Neuron (in vitro differentiated cells): ENCODE data around the gene DLGAP3.

Experiments used
- H2AFZ ChIP-seq: one replicate; pipeline ENCODE4 v1.6.1; 2013; ENCODE audit warnings: low read depth, mild to moderate bottlenecking, inconsistent platforms, low read length, moderate library complexity
- H3K27me3 ChIP-seq: one replicate; pipeline ENCODE4 v1.6.1; 2013; ENCODE audit warnings: low read length; ENCODE audit not compliant: insufficient read depth
- H3K36me3 ChIP-seq: one replicate; pipeline ENCODE4 v1.6.1; 2013; ENCODE audit warnings: low read length; ENCODE audit not compliant: insufficient read depth
- H3K4me1 ChIP-seq: one replicate; pipeline ENCODE4 v1.6.1; 2013; ENCODE audit warnings: low read length; ENCODE audit not compliant: insufficient read depth
- H3K4me3 ChIP-seq: 2 replicates; pipeline ENCODE4 v1.5.1; 2013; ENCODE audit warnings: mild to moderate bottlenecking, low read length, moderate library complexity
- H3K9me3 ChIP-seq: one replicate; pipeline ENCODE4 v1.6.1; 2013; ENCODE audit warnings: low read length

The DLGAP3 gene

DNA sequence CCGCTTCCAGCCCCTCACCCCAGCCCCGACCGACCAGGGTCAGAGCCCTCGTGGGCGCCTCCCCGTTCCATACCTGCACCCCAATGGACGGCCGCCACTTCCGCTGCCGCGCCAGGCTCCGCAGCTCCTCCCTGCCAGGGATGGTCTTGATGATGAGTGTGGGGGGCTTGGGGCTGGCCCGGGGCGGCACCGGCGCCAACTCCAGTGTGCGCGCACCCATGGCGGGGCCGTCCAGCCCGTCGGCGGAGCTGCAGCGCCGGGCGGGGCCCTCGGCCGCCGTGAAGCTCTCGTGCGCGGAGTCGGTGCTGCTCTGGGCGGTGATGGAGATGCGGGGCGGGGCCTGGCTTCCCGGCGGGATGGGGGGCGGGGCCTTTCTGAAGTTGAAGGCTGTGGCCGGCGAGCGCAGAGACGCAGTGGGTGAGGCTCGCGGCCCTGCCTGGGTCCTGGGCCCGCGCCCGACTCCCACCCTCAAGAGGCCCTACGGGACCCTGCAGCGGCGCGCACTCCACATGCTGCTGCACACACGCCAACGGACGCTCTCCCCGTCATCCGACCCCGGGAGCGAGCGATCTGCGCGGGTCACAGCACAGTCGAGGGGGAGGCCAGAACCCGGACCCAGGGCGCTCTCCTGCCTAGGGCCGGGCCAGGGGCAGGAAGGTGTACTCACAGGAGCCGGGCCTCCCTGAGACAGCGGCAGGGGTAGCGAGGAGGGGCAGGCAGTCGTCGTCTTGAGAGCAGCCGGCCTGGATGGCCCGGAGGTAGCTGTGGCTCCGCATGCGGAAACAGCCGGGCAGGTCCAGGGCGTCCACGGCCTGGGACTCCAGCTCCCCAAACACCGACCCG lies 43.8 kb downstream of the DLGAP3 start:
- Histone ChIP-seq H3K27me3 (no peaks in the 10 kb centered on the region), H3K4me1 (no peaks in the 10 kb centered on the region), H3K4me3 (peak overlapping the region; percentile 34)

DNA sequence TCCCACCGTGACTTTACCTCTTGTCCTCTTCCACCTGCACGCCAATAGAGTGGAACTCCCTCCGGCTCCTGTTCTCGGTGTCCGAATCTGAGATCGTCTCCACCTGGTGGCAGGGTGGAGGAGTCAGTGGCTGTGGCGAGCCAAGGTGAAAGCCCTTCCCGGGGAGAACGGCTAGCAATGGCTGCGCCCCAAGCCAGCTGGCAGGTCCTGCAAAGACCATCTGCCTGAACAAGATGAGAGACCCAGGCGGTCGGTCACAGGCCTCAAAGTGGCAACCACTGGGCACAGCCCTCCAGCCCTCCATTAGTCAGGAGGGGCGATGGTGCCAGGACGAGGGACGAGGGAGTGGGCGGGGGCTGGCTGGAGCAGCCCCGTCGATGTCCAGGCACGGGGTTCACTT lies 44.5 kb downstream of the DLGAP3 start:
- no peaks in the 10 kb centered on the region for H3K36me3 ChIP-seq
- no peaks in the 10 kb centered on the region for H3K9me3 ChIP-seq
- H2AFZ ChIP-seq = no peak overlapping the region
- H3K4me3 ChIP-seq = no peak overlapping the region
- H3K4me1 ChIP-seq = no peaks in the 10 kb centered on the region
- H3K27me3 ChIP-seq = no peaks in the 10 kb centered on the region

More for the DNA sequence above, 43.8 kb downstream of the DLGAP3 start:
- Histone ChIP-seq H3K36me3 (no peaks in the 10 kb centered on the region), H3K9me3 (no peaks in the 10 kb centered on the region), H2AFZ (no peak overlapping the region)

DNA sequence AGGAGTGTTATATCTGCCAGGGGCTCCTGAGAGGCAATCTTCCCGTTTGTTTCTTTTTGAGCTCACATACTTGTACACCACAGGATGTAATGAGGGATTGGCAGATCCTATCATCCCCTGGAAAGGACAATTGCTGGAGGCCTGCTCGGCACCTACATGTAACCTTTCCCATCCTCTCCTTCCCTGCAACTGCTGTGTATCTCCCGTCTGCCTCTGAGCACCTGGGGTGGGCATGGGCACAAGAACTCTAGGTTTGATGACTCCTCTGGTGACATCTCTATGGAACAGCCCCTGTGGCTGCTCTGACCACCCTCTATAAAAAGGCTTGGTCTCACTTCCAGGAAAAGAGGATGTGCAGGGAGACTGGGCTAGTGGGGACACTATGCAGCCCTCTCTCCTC lies 44.9 kb downstream of the DLGAP3 start:
- Histone ChIP-seq H2AFZ (no peak overlapping the region), H3K27me3 (no peaks in the 10 kb centered on the region), H3K36me3 (no peaks in the 10 kb centered on the region), H3K4me1 (no peaks in the 10 kb centered on the region), H3K4me3 (no peak overlapping the region), H3K9me3 (no peaks in the 10 kb centered on the region)

DNA sequence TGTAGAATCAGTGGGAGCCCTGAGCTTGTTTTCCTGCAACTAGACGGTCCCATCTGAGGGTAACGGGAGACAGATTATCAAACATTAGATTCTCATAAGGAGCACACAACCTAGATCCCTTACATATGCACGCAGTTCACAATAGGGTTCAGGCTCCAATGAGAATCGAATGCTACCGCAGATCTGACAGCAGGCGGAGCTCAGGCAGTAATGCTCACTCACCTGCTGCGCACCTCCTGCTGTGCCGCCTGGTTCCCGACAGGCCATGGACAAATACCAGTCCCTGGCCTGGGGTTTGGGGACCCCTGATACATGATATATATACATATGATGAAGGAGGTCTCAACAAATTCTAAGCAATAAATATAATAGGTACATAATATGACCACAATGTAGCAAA lies 50.2 kb downstream of the DLGAP3 start:
- H3K4me1 ChIP-seq = no peaks in the 10 kb centered on the region
- no peaks in the 10 kb centered on the region for H3K9me3 ChIP-seq
- no peaks in the 10 kb centered on the region for H3K27me3 ChIP-seq
- no peaks in the 10 kb centered on the region for H3K36me3 ChIP-seq
- no peak overlapping the region for H3K4me3 ChIP-seq
- no peak overlapping the region for H2AFZ ChIP-seq

DNA sequence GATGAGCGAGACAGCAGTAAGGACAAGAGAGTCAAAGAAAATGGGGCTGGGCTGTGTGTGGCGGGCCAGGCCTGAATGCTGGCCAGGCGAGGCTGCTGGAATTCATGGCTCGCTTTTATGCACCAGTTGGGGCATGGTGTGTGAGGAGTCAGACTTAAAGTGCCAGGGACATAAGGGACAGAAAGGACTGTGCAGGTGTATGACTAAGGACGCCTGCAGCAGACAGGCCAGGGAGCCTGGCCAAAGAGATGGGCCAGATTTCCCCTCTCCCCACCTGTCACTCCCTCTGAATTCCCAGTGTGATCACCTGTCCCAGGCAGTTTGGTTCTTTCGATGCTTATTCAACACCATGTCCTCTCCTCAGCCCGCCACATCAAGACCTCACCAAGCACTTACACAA lies 53.0 kb downstream of the DLGAP3 start:
- Histone ChIP-seq H3K4me1 (no peaks in the 10 kb centered on the region), H3K9me3 (no peaks in the 10 kb centered on the region), H3K27me3 (no peaks in the 10 kb centered on the region), H3K4me3 (no peak overlapping the region), H3K36me3 (no peaks in the 10 kb centered on the region), H2AFZ (no peak overlapping the region)

DNA sequence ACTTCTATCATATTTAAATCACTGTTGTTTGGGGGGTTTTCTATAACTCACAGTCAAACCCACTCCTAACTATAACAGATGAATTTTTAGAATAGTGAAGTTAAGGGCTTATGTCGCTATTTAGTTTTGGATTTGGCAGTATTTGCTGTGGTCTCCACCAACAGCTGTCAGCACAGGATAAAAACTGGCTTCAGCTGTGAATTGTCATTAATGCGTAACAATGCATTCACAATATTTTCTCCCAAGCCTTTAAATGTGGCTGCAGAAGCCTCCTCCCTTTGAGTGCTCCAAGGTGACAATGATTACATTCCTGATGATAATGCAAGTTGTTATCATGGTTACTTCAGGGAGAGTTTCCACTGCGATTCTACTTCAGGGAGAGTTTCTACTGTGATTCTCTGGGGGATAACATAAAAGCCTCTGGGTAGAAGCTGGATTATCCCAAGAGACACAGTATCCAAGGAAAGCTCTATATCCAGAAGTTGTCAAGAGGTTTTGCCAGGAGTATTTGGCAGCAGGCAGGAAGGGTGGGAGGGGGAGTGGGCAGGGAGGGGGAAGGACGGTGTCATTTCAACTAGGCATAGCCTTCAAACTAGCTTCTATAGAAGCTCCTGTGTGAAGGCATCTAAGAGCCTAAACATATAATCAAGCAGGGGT lies 55.0 kb downstream of the DLGAP3 start:
- H3K36me3 ChIP-seq = no peaks in the 10 kb centered on the region
- H2AFZ ChIP-seq = no peak overlapping the region
- no peaks in the 10 kb centered on the region for H3K27me3 ChIP-seq
- H3K4me1 ChIP-seq = peaks cover 9% of the 10 kb centered on the region
- H3K9me3 ChIP-seq = no peaks in the 10 kb centered on the region
- no peak overlapping the region for H3K4me3 ChIP-seq

DNA sequence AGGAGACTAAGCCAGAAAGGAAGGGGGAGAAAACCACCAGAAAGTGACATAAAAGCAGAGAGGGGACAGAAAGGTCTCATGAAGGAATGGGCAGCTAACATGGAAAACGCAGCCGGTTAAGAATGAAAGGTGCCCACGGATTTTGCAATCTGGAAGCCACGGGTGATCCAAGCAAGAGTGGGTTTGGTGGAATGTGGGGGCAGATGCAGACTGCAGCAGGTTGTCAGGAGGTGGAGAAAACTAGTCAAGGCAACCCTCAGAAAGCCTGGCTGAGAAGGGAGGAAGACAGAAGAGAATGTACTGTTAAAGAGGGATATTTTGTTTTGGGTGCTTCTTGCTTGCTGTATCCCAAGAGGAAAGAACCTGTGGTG lies 57.3 kb downstream of the DLGAP3 start:
- peaks cover 9% of the 10 kb centered on the region for H3K4me1 ChIP-seq
- H3K9me3 ChIP-seq = no peaks in the 10 kb centered on the region
- H3K4me3 ChIP-seq = no peak overlapping the region
- H3K36me3 ChIP-seq = no peaks in the 10 kb centered on the region
- no peak overlapping the region for H2AFZ ChIP-seq
- H3K27me3 ChIP-seq = no peaks in the 10 kb centered on the region

DNA sequence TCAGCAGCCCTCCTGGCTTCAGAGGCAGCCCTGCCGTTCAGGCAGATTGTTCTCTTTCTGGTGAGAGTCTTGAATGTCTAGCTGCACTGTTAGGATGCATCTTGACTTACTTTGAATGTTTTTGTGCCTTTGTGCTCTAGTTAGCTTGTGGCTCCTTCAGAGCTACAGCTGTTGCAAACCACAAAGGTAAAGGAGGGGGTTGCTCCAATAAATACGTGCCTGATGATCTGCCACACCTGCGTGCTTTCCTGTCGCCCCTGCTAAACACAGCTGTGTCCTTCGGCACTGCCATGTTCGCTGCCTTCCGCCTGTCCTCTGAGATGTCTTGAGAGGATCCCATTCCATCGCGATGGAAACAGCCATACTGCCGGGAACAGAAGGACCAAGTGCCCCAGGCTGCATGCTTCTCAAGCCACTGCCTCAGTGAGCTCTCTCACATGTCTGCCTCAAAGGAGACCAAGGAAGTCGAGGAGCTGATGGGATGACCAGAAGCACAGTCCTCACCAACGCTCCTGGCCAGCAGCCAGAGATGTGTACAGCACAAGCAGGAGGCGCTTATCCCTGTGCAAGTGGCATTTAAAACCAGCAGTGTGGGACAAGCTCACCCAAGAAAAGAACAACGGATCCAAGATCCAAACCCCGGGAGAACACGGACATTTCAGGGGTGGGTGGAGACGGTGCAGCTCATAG lies 57.9 kb downstream of the DLGAP3 start:
- H3K9me3 ChIP-seq = no peaks in the 10 kb centered on the region
- no peak overlapping the region for H3K4me3 ChIP-seq
- H3K27me3 ChIP-seq = no peaks in the 10 kb centered on the region
- no peak overlapping the region for H2AFZ ChIP-seq
- peaks cover 9% of the 10 kb centered on the region for H3K4me1 ChIP-seq
- no peaks in the 10 kb centered on the region for H3K36me3 ChIP-seq

DNA sequence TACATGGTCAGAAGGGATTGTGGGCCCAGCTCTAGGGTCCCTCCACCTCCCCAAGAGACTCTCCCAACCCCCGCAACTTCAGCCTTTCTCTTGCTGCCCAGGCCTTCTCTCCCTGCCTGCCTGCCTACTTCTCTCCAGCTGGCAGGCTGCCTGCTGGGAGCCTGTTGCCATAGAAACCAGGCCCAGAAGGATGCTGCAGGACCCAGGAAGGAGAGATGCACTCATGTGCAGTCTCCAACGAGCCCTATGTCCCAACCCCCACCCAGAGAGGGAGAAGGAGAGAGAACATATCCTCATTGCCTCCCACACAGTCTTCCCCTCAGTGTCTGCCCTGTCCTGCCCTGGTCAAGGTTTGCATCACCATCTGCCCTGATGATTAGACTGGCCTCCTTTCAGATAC lies 59.1 kb downstream of the DLGAP3 start:
- no peak overlapping the region for H3K4me3 ChIP-seq
- H3K9me3 ChIP-seq = no peaks in the 10 kb centered on the region
- peaks cover 9% of the 10 kb centered on the region for H3K4me1 ChIP-seq
- H3K27me3 ChIP-seq = no peaks in the 10 kb centered on the region
- H2AFZ ChIP-seq = no peak overlapping the region
- no peaks in the 10 kb centered on the region for H3K36me3 ChIP-seq

DNA sequence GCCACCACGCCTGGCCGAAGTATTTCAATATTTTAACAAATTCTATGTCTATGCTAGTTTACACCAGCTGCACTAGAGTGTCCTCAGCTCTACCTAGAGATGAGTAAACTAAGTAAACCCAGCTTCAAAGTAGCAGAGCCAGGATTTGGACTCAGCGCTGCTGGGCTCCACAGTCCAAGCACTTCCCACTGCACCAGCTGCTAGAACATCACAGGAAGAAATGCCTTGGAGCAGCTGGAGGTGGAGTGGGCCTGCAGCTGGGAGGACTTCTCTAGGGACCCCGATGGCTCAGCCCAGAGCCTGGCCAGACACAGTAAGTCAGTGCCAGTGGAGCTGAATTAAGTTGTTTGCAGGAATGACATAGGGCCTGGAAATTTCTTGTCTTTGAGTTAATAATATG lies 59.7 kb downstream of the DLGAP3 start:
- Histone ChIP-seq H3K27me3 (no peaks in the 10 kb centered on the region), H2AFZ (no peak overlapping the region), H3K36me3 (no peaks in the 10 kb centered on the region), H3K9me3 (no peaks in the 10 kb centered on the region), H3K4me1 (peaks cover 9% of the 10 kb centered on the region), H3K4me3 (no peak overlapping the region)

DNA sequence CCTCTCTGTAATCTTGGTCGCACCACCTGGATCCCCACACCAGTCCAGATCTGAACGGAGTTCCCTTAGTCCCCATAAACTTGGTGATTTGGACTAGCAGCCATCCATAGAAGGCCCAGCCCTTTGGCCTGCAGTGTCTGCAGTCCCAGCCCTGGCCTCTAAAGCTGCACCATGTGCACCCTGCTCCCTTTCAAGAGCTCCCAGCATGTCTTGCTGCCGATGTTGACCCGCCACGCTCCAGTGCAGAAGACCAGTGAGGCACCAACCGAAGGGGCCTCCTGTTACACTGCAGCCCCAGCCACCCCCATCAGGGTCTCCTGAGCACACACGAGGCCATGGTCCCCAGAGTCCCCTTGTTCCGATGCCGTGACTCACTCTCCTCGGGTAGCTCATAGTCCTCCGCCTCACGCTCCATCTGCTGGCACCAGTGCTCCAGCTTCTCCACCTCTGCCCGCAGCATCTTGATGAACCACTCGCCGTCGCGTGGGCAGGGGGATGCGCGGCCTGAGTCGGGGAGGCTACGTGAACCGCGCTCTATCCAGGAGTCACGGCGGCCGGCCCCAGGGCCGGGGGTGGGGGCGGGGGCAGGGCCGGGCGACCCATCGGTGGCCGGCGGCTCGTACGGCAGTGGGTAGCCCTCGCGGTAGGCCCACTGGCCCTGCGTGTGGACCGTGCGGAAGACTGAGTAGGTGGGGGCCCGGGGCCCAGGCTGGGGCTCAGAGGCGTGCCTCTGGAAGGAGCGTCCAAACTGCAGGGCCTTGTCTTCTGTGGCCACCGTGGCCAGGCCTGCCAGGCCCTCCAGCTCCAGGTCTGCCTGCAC lies 61.0 kb downstream of the DLGAP3 start:
- Histone ChIP-seq H2AFZ (no peak overlapping the region), H3K27me3 (no peaks in the 10 kb centered on the region)

DNA sequence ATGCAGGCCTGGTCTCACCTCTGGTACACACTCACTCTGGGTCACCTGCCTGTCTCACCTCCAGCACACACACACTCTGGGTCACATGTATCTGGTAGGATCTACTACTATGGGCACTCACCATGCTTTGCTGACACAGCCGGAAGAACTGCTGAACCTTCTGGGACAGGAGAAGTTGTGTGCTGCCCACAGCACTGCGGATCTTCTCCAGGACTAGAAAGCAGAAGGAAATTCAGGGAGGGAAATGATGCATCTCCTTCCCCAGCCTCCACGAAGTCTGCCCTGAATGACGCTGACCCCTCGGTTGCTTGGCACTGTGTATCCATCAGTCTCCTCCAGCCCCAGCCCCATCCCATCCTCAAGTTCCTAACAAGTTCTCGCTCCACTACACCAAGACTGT lies 62.0 kb downstream of the DLGAP3 start:
- H3K4me1 ChIP-seq = peaks cover 9% of the 10 kb centered on the region
- H2AFZ ChIP-seq = no peak overlapping the region
- H3K4me3 ChIP-seq = no peak overlapping the region
- no peaks in the 10 kb centered on the region for H3K9me3 ChIP-seq
- H3K27me3 ChIP-seq = no peaks in the 10 kb centered on the region
- H3K36me3 ChIP-seq = no peaks in the 10 kb centered on the region

More for the DNA sequence above, 61.0 kb downstream of the DLGAP3 start:
- H3K4me3 ChIP-seq = no peak overlapping the region
- H3K4me1 ChIP-seq = peaks cover 9% of the 10 kb centered on the region
- H3K9me3 ChIP-seq = no peaks in the 10 kb centered on the region
- H3K36me3 ChIP-seq = no peaks in the 10 kb centered on the region

DNA sequence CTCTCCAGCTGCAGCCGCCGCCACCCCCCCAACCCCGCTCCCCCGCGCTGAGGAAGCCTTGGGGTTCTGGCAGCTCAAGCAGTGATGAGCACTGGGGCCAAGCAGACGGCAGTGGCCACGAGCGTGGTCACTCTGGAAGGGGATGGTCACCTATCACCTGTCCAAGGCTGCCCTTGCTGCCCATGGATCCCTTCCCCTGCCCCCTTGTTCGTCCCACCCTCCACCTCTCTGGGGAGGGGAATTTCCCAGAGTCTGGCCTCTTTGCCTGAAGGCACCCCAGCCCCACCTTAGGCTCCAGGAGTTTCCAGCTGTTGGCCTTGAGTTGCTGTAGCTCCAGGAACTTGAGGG lies 62.7 kb downstream of the DLGAP3 start:
- Histone ChIP-seq H3K9me3 (no peaks in the 10 kb centered on the region), H2AFZ (no peak overlapping the region), H3K4me3 (no peak overlapping the region), H3K36me3 (no peaks in the 10 kb centered on the region), H3K27me3 (no peaks in the 10 kb centered on the region), H3K4me1 (peaks cover 9% of the 10 kb centered on the region)
